Gastrocnemius medialis (tissue), 4 donors: ENCODE results near the gene GMFB. TPM values are rescaled to one million over a fixed set of nuclear protein-coding genes. Genes with fewer than 3 reads are reported as not detected.

ENCODE experiments used
- ATAC-seq, 2 donors: fragments of 150-250 bp; one replicate each; pipeline ENCODE4 v1.9.1; 2016
- DNase-seq, 2 donors: peaks; one replicate each; pipeline ENCODE4 v3.0.0-alpha.2; 2019
- H3K27ac ChIP-seq, 4 donors: fragments of 200-600 bp; sonication (generic); 1 replicate in 1 of 4; 2 replicates in 3 of 4; pipeline ENCODE4 v1.5.1; 2016 to 2018; ENCODE audit warnings: mild to moderate bottlenecking in 2 of 4, moderate library complexity in 1 of 4
- H3K27me3 ChIP-seq, 3 donors: fragments of 200-600 bp; sonication (generic) in 2 of 3; 1 replicate in 1 of 3; 2 replicates in 2 of 3; pipeline versions ENCODE4 v1.5.1 to v1.6.0; 2016 to 2019; ENCODE audit warnings: mild to moderate bottlenecking in 1 of 3, moderate library complexity in 1 of 3
- H3K36me3 ChIP-seq, 2 donors: fragments of 200-600 bp; sonication (generic) in 1 of 2; one replicate each; pipeline ENCODE4 v1.5.1; 2017 to 2018
- H3K4me1 ChIP-seq, 2 donors: fragments of 200-600 bp; sonication (generic) in 1 of 2; one replicate each; pipeline ENCODE4 v1.5.1; 2016 to 2017; ENCODE audit warnings: mild to moderate bottlenecking in 2 of 2
- H3K4me3 ChIP-seq, 4 donors: fragments of 200-600 bp; sonication (generic) in 3 of 4; 1 replicate in 1 of 4; 2 replicates in 3 of 4; pipeline ENCODE4 v1.5.1; 2016 to 2019; ENCODE audit warnings: mild to moderate bottlenecking in 2 of 4
- H3K9me3 ChIP-seq, 3 donors: fragments of 200-600 bp; sonication (generic) in 2 of 3; 1 replicate in 1 of 3; 2 replicates in 2 of 3; pipeline ENCODE4 v1.5.1; 2016 to 2019
- POLR2A ChIP-seq, 2 donors: fragments of 450-650 bp; IDR thresholded peaks; one replicate each; pipeline ENCODE4 v1.6.1; 2017; ENCODE audit warnings: antibody characterized with exemption in 2 of 2, mild to moderate bottlenecking in 2 of 2, moderate library complexity in 2 of 2
- in situ Hi-C, 4 donors: fragments of 200-750 bp; cut with MboI; loops; one replicate each; pipeline versions ENCODE4 v1.15.0 to v1.8.0; 2017; ENCODE audit warnings: low sequenced_read_pairs in 4 of 4
- intact Hi-C: fragments of 100-400 bp; cut with DNase I; formaldehyde crosslinking; loops from one replicate; pipeline ENCODE4 v1.15.1; 2023; ENCODE audit warnings: low total_unique reads
- total RNA-seq, 4 donors: library from RNA; depleted of rRNA; stranded (reverse); fragments of >200 nt; gene quantifications; one replicate each; pipeline versions ENCODE4 v1.1.0 to v1.2.3, GENCODE V29; 2016
- TF ChIP-seq, protein P1 (sequence below), 5 experiments: fragments of 450-650 bp in 3 of 5; fragments of 200-600 bp in 2 of 5; sonication (generic) in 2 of 5; IDR thresholded peaks in 4 of 5; conservative IDR thresholded peaks in 1 of 5; 1 replicate in 4 of 5; 2 replicates in 1 of 5; pipeline ENCODE4 v1.5.1; 2016 to 2019; ENCODE audit warnings: antibody characterized with exemption in 5 of 5, mild to moderate bottlenecking in 3 of 5, moderate library complexity in 3 of 5

GMFB gene
- total RNA-seq, 4 donors from 2014 or later = 5.0 to 21.7 (median 7.3) TPM

DNA sequence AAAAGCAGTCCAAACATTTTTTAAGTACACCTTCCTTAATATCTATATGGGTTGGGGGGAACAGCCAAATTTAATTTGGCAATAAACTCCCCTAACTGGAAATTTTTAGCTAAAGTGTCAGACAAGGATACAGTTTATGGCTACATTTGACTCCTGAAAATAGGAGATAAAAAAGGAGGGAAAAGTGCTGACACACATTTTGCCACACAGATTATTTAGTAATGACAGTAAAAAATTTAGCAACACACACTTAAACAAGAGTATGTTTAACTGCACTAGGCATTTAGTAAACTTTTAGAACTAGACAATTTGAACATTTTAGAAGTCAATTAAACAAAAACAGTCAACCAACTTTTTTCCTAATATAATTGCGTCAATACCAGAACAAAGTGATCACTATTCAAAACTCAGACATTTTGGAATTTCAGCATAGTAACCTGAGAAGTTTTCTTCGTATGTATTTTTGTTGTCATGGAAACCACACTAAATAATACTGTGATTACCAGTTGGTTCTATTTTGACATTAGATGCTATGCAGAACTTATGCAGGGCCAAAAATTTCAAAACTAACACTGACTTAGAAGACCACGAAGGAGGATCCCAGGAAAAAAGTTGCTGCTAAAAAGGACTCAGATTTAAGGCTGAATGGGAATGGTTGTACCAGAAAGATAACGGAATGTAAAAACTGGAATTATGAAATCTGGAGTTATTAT is 13.4 kb downstream of the GMFB start:
- TF ChIP-seq POLR2A (IDR thresholded peaks at IDR 0.05) = no peak
- TF ChIP-seq, protein P1, sequence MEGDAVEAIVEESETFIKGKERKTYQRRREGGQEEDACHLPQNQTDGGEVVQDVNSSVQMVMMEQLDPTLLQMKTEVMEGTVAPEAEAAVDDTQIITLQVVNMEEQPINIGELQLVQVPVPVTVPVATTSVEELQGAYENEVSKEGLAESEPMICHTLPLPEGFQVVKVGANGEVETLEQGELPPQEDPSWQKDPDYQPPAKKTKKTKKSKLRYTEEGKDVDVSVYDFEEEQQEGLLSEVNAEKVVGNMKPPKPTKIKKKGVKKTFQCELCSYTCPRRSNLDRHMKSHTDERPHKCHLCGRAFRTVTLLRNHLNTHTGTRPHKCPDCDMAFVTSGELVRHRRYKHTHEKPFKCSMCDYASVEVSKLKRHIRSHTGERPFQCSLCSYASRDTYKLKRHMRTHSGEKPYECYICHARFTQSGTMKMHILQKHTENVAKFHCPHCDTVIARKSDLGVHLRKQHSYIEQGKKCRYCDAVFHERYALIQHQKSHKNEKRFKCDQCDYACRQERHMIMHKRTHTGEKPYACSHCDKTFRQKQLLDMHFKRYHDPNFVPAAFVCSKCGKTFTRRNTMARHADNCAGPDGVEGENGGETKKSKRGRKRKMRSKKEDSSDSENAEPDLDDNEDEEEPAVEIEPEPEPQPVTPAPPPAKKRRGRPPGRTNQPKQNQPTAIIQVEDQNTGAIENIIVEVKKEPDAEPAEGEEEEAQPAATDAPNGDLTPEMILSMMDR (IDR thresholded peaks at IDR 0.05 in 4 of 5, conservative IDR thresholded peaks at IDR 0.05 in 1 of 5) = no peak
- H3K36me3 ChIP-seq = peaks cover 0 to 11% of the 10 kb centered on the region in 2 donors
- H3K27me3 ChIP-seq = no peaks in the 10 kb centered on the region
- no peaks in the 10 kb centered on the region for H3K9me3 ChIP-seq
- no peak overlapping the region for H3K4me3 ChIP-seq
- no peak for DNase-seq
- ATAC-seq = no peak
- H3K4me1 ChIP-seq = peaks cover 0 to 9% of the 10 kb centered on the region in 2 donors
- in situ Hi-C loops (no loop called here), intact Hi-C loops (no loop called here)
- H3K27ac ChIP-seq = no peak overlapping the region

DNA sequence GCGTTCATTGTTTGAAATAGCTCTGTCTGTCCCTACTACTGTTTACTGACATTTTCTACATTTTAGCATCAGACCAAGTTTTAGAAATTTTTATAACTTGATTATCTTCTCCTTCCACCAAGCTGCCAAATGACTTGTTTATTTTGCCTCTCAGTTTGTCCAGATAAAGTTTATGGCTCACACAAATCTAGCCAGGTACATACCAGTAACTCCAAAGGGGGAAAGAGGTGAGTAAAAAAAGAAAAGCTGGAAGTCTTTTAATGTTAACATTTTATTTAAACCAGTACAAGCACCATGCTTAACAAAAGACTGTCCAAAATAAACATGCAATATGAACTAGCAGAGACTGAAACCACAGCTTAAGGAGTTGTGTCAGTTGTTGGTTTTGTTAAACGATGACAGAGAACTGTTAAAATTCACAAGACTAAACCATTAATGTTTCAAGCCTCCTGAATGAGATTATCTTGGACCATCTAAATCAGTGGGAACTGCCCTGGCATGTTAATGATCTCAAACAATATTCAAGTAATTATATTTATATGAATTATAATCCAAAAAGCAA is 14.5 kb downstream of the GMFB start:
- TF ChIP-seq, protein P1 (IDR thresholded peaks at IDR 0.05 in 4 of 5, conservative IDR thresholded peaks at IDR 0.05 in 1 of 5) = no peak
- no peak for TF ChIP-seq POLR2A (IDR thresholded peaks at IDR 0.05)
- intact Hi-C loops (no loop called here), in situ Hi-C loops (no loop called here)
- Histone ChIP-seq H3K4me3 (no peak overlapping the region), H3K4me1 (peaks cover 0 to 8% of the 10 kb centered on the region in 2 donors), H3K9me3 (no peaks in the 10 kb centered on the region), H3K27me3 (no peaks in the 10 kb centered on the region), H3K27ac (no peak overlapping the region), H3K36me3 (peaks cover 0 to 11% of the 10 kb centered on the region in 2 donors)
- DNase-seq (no peak), ATAC-seq (no peak)

DNA sequence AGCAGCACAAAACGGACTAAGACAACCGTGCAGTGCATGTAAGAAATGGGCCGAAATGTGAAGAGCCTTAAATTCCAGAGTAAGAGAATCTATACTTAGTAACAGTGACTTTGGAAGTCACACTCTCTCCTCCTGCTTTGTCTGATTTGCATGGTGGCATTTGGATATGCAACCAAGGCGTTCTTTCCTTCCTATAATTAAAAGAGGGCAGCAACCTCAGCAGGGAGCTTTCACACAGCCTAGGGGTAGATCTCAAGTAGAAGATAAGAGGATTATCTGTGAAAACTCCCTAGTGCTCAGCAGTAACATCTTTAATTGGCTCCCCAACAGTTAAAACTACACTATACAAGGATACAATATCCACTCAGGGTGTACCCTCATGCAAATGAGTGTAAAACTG is 16.5 kb downstream of the GMFB start:
- intact Hi-C loops = no loop called here
- H3K4me1 ChIP-seq = no peaks in the 10 kb centered on the region
- ATAC-seq (no peak), DNase-seq (no peak)
- TF ChIP-seq, protein P1 (IDR thresholded peaks at IDR 0.05 in 4 of 5, conservative IDR thresholded peaks at IDR 0.05 in 1 of 5) = no peak
- no peak for TF ChIP-seq POLR2A (IDR thresholded peaks at IDR 0.05)
- peaks cover 0 to 7% of the 10 kb centered on the region in 2 donors for H3K36me3 ChIP-seq
- H3K9me3 ChIP-seq = no peaks in the 10 kb centered on the region
- H3K27ac ChIP-seq = no peak overlapping the region
- in situ Hi-C loops = no loop called here
- no peaks in the 10 kb centered on the region for H3K27me3 ChIP-seq
- no peak overlapping the region for H3K4me3 ChIP-seq

DNA sequence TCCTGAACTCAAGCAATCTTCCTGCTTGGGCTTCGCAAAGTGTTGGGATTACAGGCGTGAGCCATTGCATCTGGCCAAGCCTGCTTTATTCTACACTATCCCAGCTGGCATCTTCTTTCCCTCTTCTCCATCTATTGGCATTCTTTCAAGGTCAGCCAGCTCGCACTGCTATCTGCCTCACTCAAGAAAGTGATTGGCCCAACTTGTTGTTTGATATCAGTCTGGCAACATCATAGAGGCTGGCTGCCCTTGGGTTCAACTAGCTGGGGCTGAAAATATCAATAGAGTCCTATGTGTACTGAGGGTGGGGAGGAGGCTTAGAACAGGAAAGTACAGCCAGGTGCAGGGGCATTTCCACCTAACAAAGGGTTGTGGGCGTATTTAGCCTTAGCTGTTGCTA is 17.1 kb downstream of the GMFB start:
- intact Hi-C loops (no loop called here), in situ Hi-C loops (no loop called here)
- no peak overlapping the region for H3K27ac ChIP-seq
- TF ChIP-seq POLR2A (IDR thresholded peaks at IDR 0.05) = no peak
- TF ChIP-seq, protein P1 (IDR thresholded peaks at IDR 0.05 in 4 of 5, conservative IDR thresholded peaks at IDR 0.05 in 1 of 5) = no peak
- peaks cover 0 to under 1% of the 10 kb centered on the region in 2 donors for H3K36me3 ChIP-seq
- H3K27me3 ChIP-seq = no peaks in the 10 kb centered on the region
- no peak for ATAC-seq
- no peak overlapping the region for H3K4me3 ChIP-seq
- DNase-seq = no peak
- no peaks in the 10 kb centered on the region for H3K9me3 ChIP-seq
- no peaks in the 10 kb centered on the region for H3K4me1 ChIP-seq
